Right ventricle myocardium superior (tissue), 1 donor: ENCODE measurements around the gene FLOT2. TPM values are rescaled to one million over a fixed set of nuclear protein-coding genes. Genes with fewer than 3 reads are reported as not detected.

ENCODE experiments used
- microRNA-seq: library from miRNA; unstranded; fragments of <30 nt; microRNA quantifications from one replicate; pipeline ENCODE4 v1.2.0, GENCODE V29; 2020
- total RNA-seq: library from RNA; stranded (reverse); fragmentation: NEBNext Ultra II Directional; extraction: Animal tissue kit (Norgen Biotek cat#: 25700); gene quantifications from one replicate; pipeline ENCODE4 v1.2.1, GENCODE V29; 2021
- donor health status: DM: no; HTN: yes; CAD: no; lungs with severe emphysema.

The FLOT2 gene
- total RNA-seq, 1 donor from 2014 or later: 101 TPM

Small RNA genes lying within 50 kb of the gene (microRNA-seq; reads per million reads assigned to microRNA genes)
- gene MIR451B: not detected

Other genes with a start within 250 kb of the FLOT2 start
- gene SDF2, start 235.8 kb downstream of the FLOT2 start, total RNA-seq: 26.4 TPM
- gene SUPT6H, start 235.5 kb downstream of the FLOT2 start, total RNA-seq: 38.8 TPM
- 1.3 TPM for gene PROCA1, start 185.8 kb downstream of the FLOT2 start, total RNA-seq
- 14.5 TPM for gene RAB34, start 179.9 kb downstream of the FLOT2 start, total RNA-seq
- 858 TPM for gene RPL23A, start 177.7 kb downstream of the FLOT2 start, total RNA-seq
- 1.9 TPM for gene TLCD1, start 171.5 kb downstream of the FLOT2 start, total RNA-seq
- 0.30 TPM for gene NEK8, start 168.9 kb downstream of the FLOT2 start, total RNA-seq
- 2.4 TPM for gene TRAF4, start 153.7 kb downstream of the FLOT2 start, total RNA-seq
- gene FAM222B, start 54.9 kb downstream of the FLOT2 start, total RNA-seq: 15.6 TPM
- 36.4 TPM for gene ERAL1, start 42.7 kb downstream of the FLOT2 start, total RNA-seq
- 2.9 TPM for gene DHRS13, start 5.3 kb upstream of the FLOT2 start, total RNA-seq
- gene PHF12, start 53.8 kb upstream of the FLOT2 start, total RNA-seq: 14.8 TPM
- not detected for gene SEZ6, start 108.3 kb upstream of the FLOT2 start, total RNA-seq
- 1.00 TPM for gene PIPOX, start 145.4 kb upstream of the FLOT2 start, total RNA-seq